GM06990 (cell line): Measurements from ENCODE around the gene IFT172.

Experiments
- DNase-seq: peaks from one replicate; pipeline ENCODE4 v3.0.0-alpha.2; 2011; ENCODE audit not compliant: insufficient read length; ENCODE audit errors: extremely low read depth
- H3K27me3 ChIP-seq: replicated peaks from 2 replicates; pipeline ENCODE4 v1.6.0; 2011; ENCODE audit warnings: low read length; ENCODE audit not compliant: control insufficient read depth, insufficient read depth
- H3K36me3 ChIP-seq: 2 replicates; pipeline ENCODE4 v1.5.1; 2011; ENCODE audit warnings: low read length; ENCODE audit not compliant: control insufficient read depth, insufficient read depth
- H3K4me3 ChIP-seq: replicated peaks from 2 replicates; pipeline ENCODE4 v1.5.1; 2011; ENCODE audit warnings: low read depth, mild to moderate bottlenecking, control low read depth, low read length
- CTCF ChIP-seq: IDR thresholded peaks from 2 replicates; pipeline ENCODE4 v1.5.1; 2011; ENCODE audit warnings: low read length, control low read depth, mild to moderate bottlenecking, inconsistent platforms; ENCODE audit not compliant: insufficient read depth, poor library complexity, severe bottlenecking

IFT172 gene

GRCh38 chr2:27400348-27401135, 89.0 kb downstream of the IFT172 start:
- Histone ChIP-seq H3K27me3 (no peaks in the 10 kb centered on the region), H3K36me3 (no peaks in the 10 kb centered on the region; the same call in 1 of the 2 replicates), H3K4me3 (no peak overlapping the region)
- no peak for DNase-seq
- TF ChIP-seq CTCF, result no peak

GRCh38 chr2:27398962-27399361, 90.6 kb downstream of the IFT172 start:
- no peak for DNase-seq
- no peaks in the 10 kb centered on the region for H3K36me3 ChIP-seq
- no peaks in the 10 kb centered on the region for H3K27me3 ChIP-seq
- TF ChIP-seq CTCF, result no peak
- H3K4me3 ChIP-seq, result no peak overlapping the region
